Measurements from ENCODE around the gene EP400. TPM values are rescaled to one million over a fixed set of nuclear protein-coding genes. Genes with fewer than 3 reads are reported as not detected.

The EP400 gene
- total RNA-seq, 1 donor, result 14.5 TPM

DNA sequence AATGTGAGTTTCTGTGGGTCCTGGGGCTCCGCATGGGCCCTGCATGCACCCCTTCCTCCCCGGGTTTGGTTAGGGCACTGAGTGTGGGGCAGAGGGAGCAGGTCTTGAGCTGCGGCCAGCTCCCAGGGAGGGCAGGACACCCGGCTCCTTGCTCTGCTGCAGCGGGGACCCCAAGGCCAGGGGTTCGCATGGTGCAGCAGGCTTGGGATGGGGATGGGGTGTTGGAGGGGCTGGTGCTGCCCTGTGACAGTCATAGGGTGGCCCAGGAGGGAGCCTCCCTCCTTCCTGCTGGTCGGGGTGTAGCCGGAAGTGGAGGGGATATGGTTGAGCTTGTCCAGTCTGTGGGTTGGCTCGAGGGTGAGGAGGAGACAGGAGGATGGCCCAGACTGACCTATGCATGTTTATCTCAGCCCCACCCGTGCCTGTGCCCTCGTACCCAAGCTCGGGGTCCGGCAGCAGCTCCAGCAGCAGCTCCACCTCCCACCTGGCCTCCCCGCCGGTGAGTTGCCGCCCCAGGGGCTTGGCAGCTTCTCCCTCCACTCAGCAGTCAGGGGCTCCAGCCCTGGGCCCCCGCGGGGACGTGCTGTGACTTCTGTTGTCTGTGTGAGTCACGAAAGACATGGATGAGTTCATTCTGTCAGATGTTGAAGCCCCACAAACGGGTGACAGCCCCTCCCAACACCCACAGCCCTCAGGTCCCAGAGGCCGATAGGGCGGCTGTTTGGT lies 39.3 kb upstream of the EP400 start:
- DNase-seq (ENCODE audit: insufficient read length, low spot score, missing footprints), result peak; percentile 93
- TF ChIP-seq, protein P1, sequence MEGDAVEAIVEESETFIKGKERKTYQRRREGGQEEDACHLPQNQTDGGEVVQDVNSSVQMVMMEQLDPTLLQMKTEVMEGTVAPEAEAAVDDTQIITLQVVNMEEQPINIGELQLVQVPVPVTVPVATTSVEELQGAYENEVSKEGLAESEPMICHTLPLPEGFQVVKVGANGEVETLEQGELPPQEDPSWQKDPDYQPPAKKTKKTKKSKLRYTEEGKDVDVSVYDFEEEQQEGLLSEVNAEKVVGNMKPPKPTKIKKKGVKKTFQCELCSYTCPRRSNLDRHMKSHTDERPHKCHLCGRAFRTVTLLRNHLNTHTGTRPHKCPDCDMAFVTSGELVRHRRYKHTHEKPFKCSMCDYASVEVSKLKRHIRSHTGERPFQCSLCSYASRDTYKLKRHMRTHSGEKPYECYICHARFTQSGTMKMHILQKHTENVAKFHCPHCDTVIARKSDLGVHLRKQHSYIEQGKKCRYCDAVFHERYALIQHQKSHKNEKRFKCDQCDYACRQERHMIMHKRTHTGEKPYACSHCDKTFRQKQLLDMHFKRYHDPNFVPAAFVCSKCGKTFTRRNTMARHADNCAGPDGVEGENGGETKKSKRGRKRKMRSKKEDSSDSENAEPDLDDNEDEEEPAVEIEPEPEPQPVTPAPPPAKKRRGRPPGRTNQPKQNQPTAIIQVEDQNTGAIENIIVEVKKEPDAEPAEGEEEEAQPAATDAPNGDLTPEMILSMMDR (IDR thresholded peaks at IDR 0.05; ENCODE audit: extremely low read depth, low read depth, low read length), result no peak
- Histone ChIP-seq H3K27ac (ENCODE audit: low read depth, low read length) (no peak overlapping the region), H3K4me3 (ENCODE audit: insufficient read depth, low read length) (no peak overlapping the region), H3K9me3 (ENCODE audit: low read depth, low read length) (no peaks in the 10 kb centered on the region), H3K36me3 (ENCODE audit: insufficient read depth, low read length) (peaks cover 15% of the 10 kb centered on the region), H3K4me2 (ENCODE audit: insufficient read depth, low read length) (no peak overlapping the region), H3K27me3 (ENCODE audit: insufficient read depth, low read length) (no peaks in the 10 kb centered on the region), H3K79me2 (ENCODE audit: insufficient read depth, low read length) (no peaks in the 10 kb centered on the region), H4K20me1 (ENCODE audit: insufficient read depth, low read length) (peaks cover 12% of the 10 kb centered on the region), H2AFZ (ENCODE audit: low read length) (no peak overlapping the region), H3K4me1 (ENCODE audit: insufficient read depth, low read length) (peaks cover 9% of the 10 kb centered on the region)

DNA sequence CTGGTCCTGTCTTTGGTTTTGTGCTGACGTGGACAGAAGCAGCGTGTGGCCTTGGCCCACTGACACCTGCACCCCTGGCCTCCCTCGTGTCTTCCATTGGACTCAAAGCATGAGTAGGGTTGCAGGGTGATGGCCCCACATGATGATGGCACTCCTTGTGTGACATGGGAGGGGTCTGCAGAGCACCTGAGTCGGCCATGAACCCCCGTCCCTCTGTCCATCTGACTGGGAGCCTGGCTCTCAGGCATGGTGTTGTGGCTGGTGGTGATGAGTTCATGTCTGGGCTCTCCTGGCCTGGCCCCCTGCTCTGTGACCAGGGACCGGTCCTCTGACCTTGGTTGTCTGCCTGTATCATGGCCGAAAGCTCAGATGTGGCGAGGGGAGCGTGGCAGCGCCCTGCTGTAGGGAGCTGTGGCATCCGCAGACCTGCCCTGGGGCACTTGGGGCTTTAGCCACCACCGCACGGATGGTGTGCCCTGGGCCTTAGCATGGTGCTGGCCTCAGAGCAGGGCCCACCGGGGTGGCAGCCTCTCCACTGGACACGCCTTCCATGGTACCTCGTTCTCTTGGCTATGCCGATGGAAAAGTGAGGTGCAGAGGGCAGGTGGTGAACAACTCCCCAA lies 38.6 kb upstream of the EP400 start:
- H2AFZ ChIP-seq (ENCODE audit: low read length), result no peak overlapping the region
- TF ChIP-seq, protein P1 (IDR thresholded peaks at IDR 0.05; ENCODE audit: extremely low read depth, low read depth, low read length), result no peak
- H3K36me3 ChIP-seq (ENCODE audit: insufficient read depth, low read length), result peaks cover 20% of the 10 kb centered on the region

DNA sequence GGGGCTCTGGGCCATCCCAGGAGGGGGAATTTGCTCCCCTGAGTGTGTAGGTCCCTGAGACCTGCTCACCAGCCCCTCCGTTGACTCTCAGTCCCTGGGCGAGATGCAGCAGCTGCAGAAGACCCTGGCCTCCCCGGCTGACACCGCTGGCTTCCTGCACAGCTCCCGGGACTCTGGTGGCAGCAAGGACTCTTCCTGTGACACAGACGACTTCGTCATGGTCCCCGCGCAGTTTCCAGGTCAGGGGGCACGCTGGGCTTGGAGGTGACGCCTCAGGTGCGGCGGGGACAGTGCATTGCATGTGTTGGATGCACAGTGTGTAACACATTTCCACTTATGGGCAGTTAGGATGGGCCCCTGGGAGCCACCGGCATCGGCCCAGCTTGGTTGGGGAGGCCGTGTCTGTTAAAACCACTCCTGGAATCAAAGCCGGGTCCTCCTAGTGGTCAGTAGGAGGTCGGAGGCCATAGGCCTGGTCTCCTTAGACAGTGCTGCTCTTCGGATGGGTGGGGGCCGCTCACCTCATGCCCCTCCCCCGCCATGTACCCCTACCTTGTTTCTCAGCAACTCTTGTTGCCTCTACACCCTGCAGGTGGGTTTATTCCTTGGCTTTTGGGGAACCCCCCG lies 37.8 kb upstream of the EP400 start:
- no peaks in the 10 kb centered on the region for H3K79me2 ChIP-seq (ENCODE audit: insufficient read depth, low read length)
- H3K4me1 ChIP-seq (ENCODE audit: insufficient read depth, low read length), result peaks cover 9% of the 10 kb centered on the region
- H3K9me3 ChIP-seq (ENCODE audit: low read depth, low read length), result no peaks in the 10 kb centered on the region
- no peak overlapping the region for H3K4me3 ChIP-seq (ENCODE audit: insufficient read depth, low read length)
- H3K4me2 ChIP-seq (ENCODE audit: insufficient read depth, low read length), result no peak overlapping the region
- H3K27ac ChIP-seq (ENCODE audit: low read depth, low read length), result peak overlapping the region; percentile 23
- H3K27me3 ChIP-seq (ENCODE audit: insufficient read depth, low read length), result no peaks in the 10 kb centered on the region
- H2AFZ ChIP-seq (ENCODE audit: low read length), result no peak overlapping the region
- peaks cover 26% of the 10 kb centered on the region for H3K36me3 ChIP-seq (ENCODE audit: insufficient read depth, low read length)
- peaks cover 9% of the 10 kb centered on the region for H4K20me1 ChIP-seq (ENCODE audit: insufficient read depth, low read length)
- TF ChIP-seq, protein P1 (IDR thresholded peaks at IDR 0.05; ENCODE audit: extremely low read depth, low read depth, low read length), result peak; percentile 28
- DNase-seq (ENCODE audit: insufficient read length, low spot score, missing footprints), result peak; percentile 91

More for the DNA sequence above, 38.6 kb upstream of the EP400 start:
- no peaks in the 10 kb centered on the region for H3K79me2 ChIP-seq (ENCODE audit: insufficient read depth, low read length)
- no peak overlapping the region for H3K4me3 ChIP-seq (ENCODE audit: insufficient read depth, low read length)
- peaks cover 9% of the 10 kb centered on the region for H4K20me1 ChIP-seq (ENCODE audit: insufficient read depth, low read length)
- no peaks in the 10 kb centered on the region for H3K27me3 ChIP-seq (ENCODE audit: insufficient read depth, low read length)
- no peak overlapping the region for H3K27ac ChIP-seq (ENCODE audit: low read depth, low read length)
- DNase-seq (ENCODE audit: insufficient read length, low spot score, missing footprints), result peak; percentile 87
- no peak overlapping the region for H3K4me2 ChIP-seq (ENCODE audit: insufficient read depth, low read length)
- peaks cover 9% of the 10 kb centered on the region for H3K4me1 ChIP-seq (ENCODE audit: insufficient read depth, low read length)
- H3K9me3 ChIP-seq (ENCODE audit: low read depth, low read length), result no peaks in the 10 kb centered on the region
